HG03159 (cell line): ENCODE data around the gene PAPLN.

ENCODE experiments used
- ATAC-seq: cut with Tn5 transposase; IDR thresholded peaks from one replicate; pipeline ENCODE4 v1.9.1; 2021; ENCODE audit warnings: mild to moderate bottlenecking, moderate library complexity; ENCODE audit not compliant: unreplicated experiment

The PAPLN gene

GRCh38 chr14:73258076-73258475, 20.8 kb downstream of the PAPLN start:
- ATAC-seq, result no peak

DNA sequence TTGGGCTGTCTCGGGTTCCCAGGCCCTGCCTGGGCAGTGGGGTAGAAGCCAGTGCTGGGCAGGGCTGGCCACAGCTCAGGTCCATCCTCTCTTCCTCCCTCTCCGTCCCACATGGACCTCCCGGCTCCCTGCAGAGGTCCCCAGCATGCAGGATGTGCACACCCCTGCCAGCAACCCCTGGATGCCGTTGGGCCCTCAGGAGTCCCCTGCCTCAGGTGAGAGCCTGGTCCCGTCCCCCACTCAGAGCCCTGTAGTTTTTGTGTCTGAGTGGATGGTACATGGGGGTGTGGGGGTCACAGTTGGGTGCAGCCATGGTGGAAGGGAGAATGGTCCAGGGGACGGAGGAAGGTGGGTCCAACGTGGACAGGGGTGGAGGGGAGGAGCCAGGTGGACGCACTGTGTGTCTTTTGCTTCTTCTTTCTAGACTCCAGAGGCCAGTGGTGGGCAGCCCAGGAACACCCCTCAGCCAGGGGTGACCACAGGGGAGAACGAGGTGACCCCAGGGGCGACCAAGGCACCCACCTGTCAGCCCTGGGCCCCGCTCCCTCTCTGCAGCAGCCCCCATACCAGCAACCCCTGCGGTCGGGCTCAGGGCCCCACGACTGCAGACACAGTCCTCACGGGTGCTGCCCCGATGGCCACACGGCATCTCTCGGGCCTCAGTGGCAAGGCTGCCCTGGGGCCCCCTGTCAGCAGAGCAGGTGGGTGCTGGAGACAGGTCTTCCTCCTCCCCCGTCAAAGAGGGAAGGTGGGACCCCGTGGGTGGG, 21.7 kb downstream of the PAPLN start:
- ATAC-seq, result no peak

- no peak for ATAC-seq
Measured at GRCh38 chr14:73259837-73260236, 22.5 kb downstream of the PAPLN start.

- ATAC-seq, result no peak
Measured at GRCh38 chr14:73260574-73260973, 23.3 kb downstream of the PAPLN start.

GRCh38 chr14:73261075-73261474, 23.8 kb downstream of the PAPLN start:
- ATAC-seq, result no peak

- ATAC-seq, result no peak
Measured at GRCh38 chr14:73261520-73262426, 24.5 kb downstream of the PAPLN start.

DNA sequence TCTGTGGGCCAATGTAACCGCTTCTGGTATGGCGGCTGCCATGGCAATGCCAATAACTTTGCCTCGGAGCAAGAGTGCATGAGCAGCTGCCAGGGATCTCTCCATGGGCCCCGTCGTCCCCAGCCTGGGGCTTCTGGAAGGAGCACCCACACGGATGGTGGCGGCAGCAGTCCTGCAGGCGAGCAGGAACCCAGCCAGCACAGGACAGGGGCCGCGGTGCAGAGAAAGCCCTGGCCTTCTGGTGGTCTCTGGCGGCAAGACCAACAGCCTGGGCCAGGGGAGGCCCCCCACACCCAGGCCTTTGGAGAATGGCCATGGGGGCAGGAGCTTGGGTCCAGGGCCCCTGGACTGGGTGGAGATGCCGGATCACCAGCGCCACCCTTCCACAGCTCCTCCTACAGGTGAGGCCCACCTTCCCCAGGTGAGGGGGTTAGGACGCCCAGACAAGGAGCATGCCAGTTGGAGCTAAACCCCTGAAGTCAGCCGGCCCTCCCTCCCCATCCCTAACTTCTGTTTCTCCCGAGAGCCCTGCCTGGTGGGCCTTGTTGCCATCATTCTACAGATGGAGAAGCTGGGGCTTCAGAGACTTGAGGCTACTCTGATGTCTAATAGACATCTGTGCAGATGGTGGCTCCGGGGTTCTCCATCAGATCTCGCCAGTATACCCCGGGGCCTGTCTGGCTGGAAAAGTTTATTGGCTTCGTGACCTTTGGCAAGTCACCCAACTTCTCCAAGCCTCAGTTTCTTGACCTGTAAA, 25.3 kb downstream of the PAPLN start:
- no peak for ATAC-seq

GRCh38 chr14:73263606-73264005, 26.3 kb downstream of the PAPLN start:
- ATAC-seq, result no peak

DNA sequence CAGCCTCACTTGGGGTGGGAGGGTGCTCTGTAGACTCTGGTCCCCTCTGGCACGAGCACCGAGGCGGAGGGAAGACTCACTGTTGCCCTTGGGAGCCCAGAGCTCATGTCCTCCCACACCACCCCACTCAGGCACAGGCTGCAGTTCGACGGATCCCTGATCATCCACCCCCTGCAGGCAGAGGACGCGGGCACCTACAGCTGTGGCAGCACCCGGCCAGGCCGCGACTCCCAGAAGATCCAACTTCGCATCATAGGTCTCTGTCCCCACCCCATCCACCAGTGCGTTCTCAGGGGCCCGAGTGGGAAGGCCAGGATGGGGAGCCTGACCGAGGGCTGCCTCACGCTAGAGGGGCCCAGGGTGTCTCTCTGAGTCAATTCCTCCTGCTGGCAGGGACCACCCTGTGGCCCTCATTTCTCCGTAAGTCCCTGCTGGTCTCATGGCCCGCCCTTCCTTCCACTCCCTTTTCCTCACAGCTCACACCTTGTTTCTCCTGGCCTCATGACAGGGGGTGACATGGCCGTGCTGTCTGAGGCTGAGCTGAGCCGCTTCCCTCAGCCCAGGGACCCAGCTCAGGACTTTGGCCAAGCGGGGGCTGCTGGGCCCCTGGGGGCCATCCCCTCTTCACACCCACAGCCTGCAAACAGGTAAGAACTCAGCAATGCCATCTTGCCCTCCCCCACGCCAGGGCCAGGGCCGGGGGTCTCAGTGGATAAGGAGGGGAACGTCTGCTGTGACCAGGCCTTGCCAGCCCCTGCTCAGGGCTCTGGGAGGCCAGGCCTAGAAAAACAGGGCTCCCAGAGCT, 27.0 kb downstream of the PAPLN start:
- ATAC-seq, result no peak

GRCh38 chr14:73264885-73265720, 27.8 kb downstream of the PAPLN start:
- no peak for ATAC-seq

DNA sequence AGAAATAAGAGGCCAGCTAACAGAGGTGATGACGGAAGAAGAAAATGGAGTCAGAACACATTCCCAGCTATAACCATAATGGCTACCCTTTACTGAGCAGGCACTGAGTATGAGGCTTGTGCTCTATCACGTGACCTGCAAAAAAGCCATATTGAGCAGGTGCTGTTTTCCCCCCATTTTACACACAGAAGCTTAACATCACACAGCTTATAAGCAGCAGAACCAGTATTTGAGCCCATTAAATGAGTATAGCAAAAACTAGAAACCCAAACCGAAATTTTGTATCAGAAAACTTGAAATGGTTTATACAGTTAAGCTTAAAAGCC, 28.4 kb downstream of the PAPLN start:
- no peak for ATAC-seq

GRCh38 chr14:73266317-73266716, 29.0 kb downstream of the PAPLN start:
- no peak for ATAC-seq

- no peak for ATAC-seq
Measured at GRCh38 chr14:73267474-73267873, 30.2 kb downstream of the PAPLN start.

DNA sequence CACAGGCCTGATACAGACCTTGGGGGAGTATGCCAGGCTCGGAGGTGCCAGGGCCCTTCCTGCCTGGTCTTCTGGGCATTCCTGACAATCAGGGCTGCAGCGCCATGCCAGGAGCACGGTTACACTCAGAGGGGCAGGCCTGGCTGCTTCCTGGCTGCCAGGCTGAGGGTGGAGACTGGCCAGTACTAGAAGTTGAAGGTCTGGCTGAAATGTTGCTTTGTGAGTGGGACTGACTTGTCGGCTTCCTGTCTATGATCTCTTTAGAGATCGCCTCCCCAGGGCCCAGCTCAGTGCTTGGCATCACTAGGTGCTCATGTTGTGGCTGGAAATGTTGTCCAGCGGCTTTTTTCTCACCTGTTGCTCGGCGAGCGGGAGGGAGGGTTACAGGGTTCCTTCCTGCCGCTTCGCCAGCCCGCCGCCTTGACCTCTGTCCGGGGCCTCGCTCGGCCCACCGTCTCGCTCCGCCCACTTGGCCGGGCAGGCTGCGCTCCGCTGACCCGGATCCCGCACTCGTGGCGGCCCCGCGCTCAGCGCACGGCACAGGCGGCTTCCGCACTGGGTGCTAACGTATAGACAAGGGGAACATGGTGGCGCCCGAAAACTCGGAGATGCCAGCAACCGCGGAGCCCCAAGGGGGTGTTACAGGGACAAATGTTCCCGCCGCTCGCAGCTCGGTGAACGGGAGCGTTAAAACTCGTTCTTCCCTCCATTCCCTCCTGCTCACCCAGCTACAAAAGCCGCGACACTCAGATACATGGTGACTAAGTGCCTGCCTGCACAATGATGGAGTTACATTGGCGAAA, 32.6 kb downstream of the PAPLN start:
- peak; percentile 78 for ATAC-seq

DNA sequence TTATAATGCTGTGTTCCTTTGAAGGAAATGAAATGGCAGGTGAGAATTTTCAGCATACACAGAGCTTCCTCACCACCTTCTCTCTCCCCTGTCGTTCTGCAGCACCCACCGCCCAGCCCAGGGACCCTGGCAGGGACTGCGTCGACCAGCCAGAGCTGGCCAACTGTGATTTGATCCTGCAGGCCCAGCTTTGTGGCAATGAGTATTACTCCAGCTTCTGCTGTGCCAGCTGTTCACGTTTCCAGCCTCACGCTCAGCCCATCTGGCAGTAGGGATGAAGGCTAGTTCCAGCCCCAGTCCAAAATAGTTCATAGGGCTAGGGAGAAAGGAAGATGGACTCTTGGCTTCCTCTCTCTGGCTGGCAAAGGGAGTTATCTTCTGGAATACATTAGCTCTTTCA, 35.1 kb downstream of the PAPLN start:
- ATAC-seq, result no peak

- no peak for ATAC-seq
Measured at GRCh38 chr14:73273799-73274198, 36.5 kb downstream of the PAPLN start.

- ATAC-seq, result no peak
Measured at GRCh38 chr14:73276836-73277235, 39.5 kb downstream of the PAPLN start.

DNA sequence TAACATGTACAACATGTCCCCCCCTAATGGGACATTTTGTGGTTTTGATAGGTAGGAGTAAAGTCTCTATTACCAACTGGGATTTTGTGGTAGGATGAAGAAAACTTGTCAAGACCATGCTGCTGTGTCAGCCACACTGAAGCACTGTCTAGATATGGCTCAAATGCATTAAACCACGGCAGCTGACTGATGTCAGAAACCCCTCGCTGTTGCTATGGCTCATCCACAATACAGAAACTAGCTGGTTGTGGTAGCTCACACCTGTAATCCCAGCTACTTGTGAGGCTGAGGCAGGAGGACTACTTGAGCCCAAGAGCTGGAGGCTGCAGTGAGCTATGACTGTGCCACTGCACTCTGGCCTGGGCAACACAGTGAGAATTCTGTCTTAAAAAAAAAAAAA, 40.1 kb downstream of the PAPLN start:
- no peak for ATAC-seq

GRCh38 chr14:73280903-73281302, 43.6 kb downstream of the PAPLN start:
- ATAC-seq, result no peak
